ENCODE data around the gene PNMA1.

PNMA1 gene

GRCh38 chr14:73731111-73731510 lies 16.9 kb upstream of the PNMA1 start:
- Histone ChIP-seq H2BK120ac (ENCODE audit: insufficient read depth, low read length, poor library complexity) (no peak overlapping the region), H4K12ac (ENCODE audit: low read depth, low read length) (no peak overlapping the region), H3K4me2 (ENCODE audit: low read length) (no peak overlapping the region), H4K8ac (ENCODE audit: low read depth, low read length) (no peak overlapping the region), H3K27ac (ENCODE audit: low read depth, low read length) (no peak overlapping the region), H3K18ac (ENCODE audit: low read length) (no peak overlapping the region), H3K23ac (ENCODE audit: low read length) (no peak overlapping the region), H2AFZ (ENCODE audit: insufficient read depth, low read length, poor library complexity) (no peak overlapping the region), H3K4me3 (ENCODE audit: low read depth, low read length) (no peak overlapping the region), H2BK5ac (ENCODE audit: low read depth, low read length, poor library complexity) (no peak overlapping the region), H3K27me3 (ENCODE audit: insufficient read depth, low read length) (no peaks in the 10 kb centered on the region), H3K9me3 (ENCODE audit: insufficient read depth, low read depth, low read length) (no peaks in the 10 kb centered on the region), H3K79me2 (ENCODE audit: control insufficient read depth, insufficient read depth, low read length, poor library complexity) (no peaks in the 10 kb centered on the region), H2BK12ac (ENCODE audit: low read length) (no peak overlapping the region), H4K91ac (ENCODE audit: low read depth, low read length) (no peak overlapping the region), H3K14ac (ENCODE audit: low read length) (no peak overlapping the region), H2AK5ac (ENCODE audit: low read length) (no peak overlapping the region), H3K4ac (ENCODE audit: low read depth, low read length) (no peak overlapping the region), H3K9ac (ENCODE audit: low read length) (no peak overlapping the region), H3K79me1 (ENCODE audit: low read length) (no peaks in the 10 kb centered on the region), H3K4me1 (ENCODE audit: control insufficient read depth in 1 of 2, insufficient read depth in 2 of 2, low read length in 2 of 2) (peaks cover 0 to 5% of the 10 kb centered on the region in 2 experiments), H3K36me3 (ENCODE audit: control insufficient read depth in 1 of 2, insufficient read depth in 2 of 2, low read length in 2 of 2) (peaks cover 27 to 33% of the 10 kb centered on the region in 2 experiments)
- no CpG with 5 or more reads among the region's 3 CpGs for WGBS (ENCODE audit: extremely low coverage, insufficient coverage, insufficient read length)
- no peak for DNase-seq

DNA sequence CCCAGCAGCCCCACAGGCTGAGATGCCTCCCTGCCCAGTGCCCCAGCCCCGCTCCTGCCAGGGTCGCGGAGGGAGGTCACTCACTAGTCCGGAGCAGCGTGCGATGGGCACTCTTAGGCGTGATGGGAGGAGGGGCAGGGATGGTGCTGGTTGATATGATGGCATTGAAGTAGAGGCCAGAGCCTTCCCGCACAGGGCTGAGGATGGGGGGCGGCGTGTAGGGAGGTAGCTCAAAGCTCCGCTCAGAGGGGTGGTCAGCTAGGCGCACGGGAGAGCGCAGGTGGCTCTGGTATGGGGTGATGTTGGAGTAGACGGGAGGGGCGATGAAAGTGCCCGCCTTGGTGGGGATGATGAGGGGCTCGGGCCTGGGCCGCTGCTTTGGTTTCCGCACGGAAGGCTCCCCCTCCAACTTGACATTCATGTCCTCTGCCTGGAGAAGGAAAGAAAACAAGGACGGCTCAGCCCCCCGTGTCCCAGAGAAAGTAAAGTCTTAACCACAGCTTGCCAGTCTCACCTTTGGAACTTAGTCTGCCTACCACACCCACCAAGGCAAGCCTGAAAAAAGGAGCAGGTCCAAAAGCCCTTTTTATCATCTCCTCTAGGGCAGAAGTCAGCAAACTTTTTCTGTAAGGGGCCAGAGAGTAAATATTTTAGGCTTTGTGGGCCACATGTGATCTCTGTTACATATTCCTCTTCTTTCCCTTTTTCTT lies 15.5 kb upstream of the PNMA1 start:
- Histone ChIP-seq H4K91ac (ENCODE audit: low read depth, low read length) (no peak overlapping the region), H3K79me2 (ENCODE audit: control insufficient read depth, insufficient read depth, low read length, poor library complexity) (no peaks in the 10 kb centered on the region), H2BK120ac (ENCODE audit: insufficient read depth, low read length, poor library complexity) (no peak overlapping the region), H3K9me3 (ENCODE audit: insufficient read depth, low read depth, low read length) (no peaks in the 10 kb centered on the region), H3K4me2 (ENCODE audit: low read length) (no peak overlapping the region), H2AK5ac (ENCODE audit: low read length) (no peak overlapping the region), H2AFZ (ENCODE audit: insufficient read depth, low read length, poor library complexity) (no peak overlapping the region), H4K12ac (ENCODE audit: low read depth, low read length) (no peak overlapping the region), H3K4ac (ENCODE audit: low read depth, low read length) (no peak overlapping the region), H3K23ac (ENCODE audit: low read length) (no peak overlapping the region), H3K27ac (ENCODE audit: low read depth, low read length) (no peak overlapping the region), H2BK5ac (ENCODE audit: low read depth, low read length, poor library complexity) (no peak overlapping the region), H3K36me3 (ENCODE audit: control insufficient read depth in 1 of 2, insufficient read depth in 2 of 2, low read length in 2 of 2) (peaks cover 38 to 47% of the 10 kb centered on the region in 2 experiments), H4K8ac (ENCODE audit: low read depth, low read length) (no peak overlapping the region), H3K27me3 (ENCODE audit: insufficient read depth, low read length) (no peaks in the 10 kb centered on the region), H3K4me1 (ENCODE audit: control insufficient read depth in 1 of 2, insufficient read depth in 2 of 2, low read length in 2 of 2) (peaks cover 0 to 5% of the 10 kb centered on the region in 2 experiments), H3K18ac (ENCODE audit: low read length) (no peak overlapping the region), H2BK12ac (ENCODE audit: low read length) (no peak overlapping the region), H3K79me1 (ENCODE audit: low read length) (no peaks in the 10 kb centered on the region), H3K9ac (ENCODE audit: low read length) (no peak overlapping the region), H3K4me3 (ENCODE audit: low read depth, low read length) (no peak overlapping the region), H3K14ac (ENCODE audit: low read length) (no peak overlapping the region)
- no peak for DNase-seq
- no CpG with 5 or more reads among the region's 23 CpGs for WGBS (ENCODE audit: extremely low coverage, insufficient coverage, insufficient read length)

DNA sequence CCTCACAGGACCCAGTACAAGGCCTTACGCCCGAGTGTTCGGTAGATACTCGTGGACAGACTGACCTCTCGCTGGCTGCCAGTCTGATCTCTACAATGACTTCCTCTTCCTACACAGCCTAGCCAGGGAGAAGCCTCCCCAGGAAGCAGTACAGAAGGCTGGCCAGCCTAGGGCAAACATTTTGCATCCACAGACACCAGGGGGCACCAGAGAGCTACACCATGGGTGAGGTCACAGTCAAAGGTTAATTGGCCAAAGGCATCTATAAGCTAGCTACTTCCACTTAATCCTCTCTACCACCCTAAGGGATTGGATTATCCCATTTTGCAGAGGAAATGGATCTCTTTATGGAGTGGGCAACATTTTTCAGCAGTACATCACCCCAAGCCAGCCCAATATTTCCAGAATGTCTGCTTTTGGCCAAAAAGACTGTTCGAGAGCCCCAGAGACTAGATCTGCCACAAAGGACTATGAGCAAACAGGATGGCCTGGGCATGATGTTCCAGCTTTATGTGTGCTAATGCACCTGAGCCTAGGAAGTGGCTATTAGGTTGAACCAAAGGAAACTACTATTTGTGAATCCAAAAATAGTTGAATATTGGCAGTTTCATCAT lies 14.6 kb upstream of the PNMA1 start:
- H3K79me2 ChIP-seq (ENCODE audit: control insufficient read depth, insufficient read depth, low read length, poor library complexity) = no peaks in the 10 kb centered on the region
- H3K9ac ChIP-seq (ENCODE audit: low read length) = no peak overlapping the region
- no peak overlapping the region for H2BK5ac ChIP-seq (ENCODE audit: low read depth, low read length, poor library complexity)
- WGBS (ENCODE audit: extremely low coverage, insufficient coverage, insufficient read length) = no CpG with 5 or more reads among the region's 6 CpGs
- H3K23ac ChIP-seq (ENCODE audit: low read length) = no peak overlapping the region
- H3K4me1 ChIP-seq (ENCODE audit: control insufficient read depth in 1 of 2, insufficient read depth in 2 of 2, low read length in 2 of 2) = peaks cover 0 to 5% of the 10 kb centered on the region in 2 experiments
- H3K9me3 ChIP-seq (ENCODE audit: insufficient read depth, low read depth, low read length) = no peaks in the 10 kb centered on the region
- H3K27me3 ChIP-seq (ENCODE audit: insufficient read depth, low read length) = no peaks in the 10 kb centered on the region
- peak; percentile 76 to 93 for DNase-seq
- H3K4me2 ChIP-seq (ENCODE audit: low read length) = no peak overlapping the region
- no peak overlapping the region for H4K91ac ChIP-seq (ENCODE audit: low read depth, low read length)
- no peak overlapping the region for H2AFZ ChIP-seq (ENCODE audit: insufficient read depth, low read length, poor library complexity)
- no peak overlapping the region for H4K12ac ChIP-seq (ENCODE audit: low read depth, low read length)
- no peak overlapping the region for H3K4ac ChIP-seq (ENCODE audit: low read depth, low read length)
- no peak overlapping the region for H3K4me3 ChIP-seq (ENCODE audit: low read depth, low read length)
- H3K36me3 ChIP-seq (ENCODE audit: control insufficient read depth in 1 of 2, insufficient read depth in 2 of 2, low read length in 2 of 2) = peaks cover 35 to 51% of the 10 kb centered on the region in 2 experiments
- H2BK120ac ChIP-seq (ENCODE audit: insufficient read depth, low read length, poor library complexity) = no peak overlapping the region
- no peak overlapping the region for H3K18ac ChIP-seq (ENCODE audit: low read length)
- H4K8ac ChIP-seq (ENCODE audit: low read depth, low read length) = peak overlapping the region; percentile 15
- no peak overlapping the region for H2AK5ac ChIP-seq (ENCODE audit: low read length)
- H2BK12ac ChIP-seq (ENCODE audit: low read length) = no peak overlapping the region
- H3K14ac ChIP-seq (ENCODE audit: low read length) = no peak overlapping the region
- no peak overlapping the region for H3K27ac ChIP-seq (ENCODE audit: low read depth, low read length)
- no peaks in the 10 kb centered on the region for H3K79me1 ChIP-seq (ENCODE audit: low read length)

DNA sequence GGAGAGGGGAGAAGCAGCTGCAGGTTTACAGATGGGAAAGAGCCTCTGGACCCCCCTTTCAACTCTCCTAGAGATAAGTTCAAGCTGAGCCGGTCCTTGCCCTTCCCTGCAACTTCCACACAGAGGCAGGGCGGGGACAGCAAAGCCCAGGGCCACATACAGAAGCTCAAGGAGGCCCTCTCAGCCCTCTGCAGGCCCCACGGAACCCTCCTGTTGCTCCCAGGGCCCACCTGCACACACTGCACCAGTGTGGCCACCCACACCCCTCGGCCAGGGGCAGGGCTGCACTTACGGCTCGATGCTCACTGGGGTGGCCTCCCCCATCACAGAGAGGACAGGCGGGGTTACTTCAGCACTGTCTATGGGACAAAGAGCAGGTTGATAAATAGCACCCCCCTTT lies 13.0 kb upstream of the PNMA1 start:
- no peak overlapping the region for H3K9ac ChIP-seq (ENCODE audit: low read length)

More for the DNA sequence above, 13.0 kb upstream of the PNMA1 start:
- H2BK12ac ChIP-seq (ENCODE audit: low read length) = no peak overlapping the region
- no peak overlapping the region for H3K4ac ChIP-seq (ENCODE audit: low read depth, low read length)
- H3K9me3 ChIP-seq (ENCODE audit: insufficient read depth, low read depth, low read length) = no peaks in the 10 kb centered on the region
- peak overlapping the region; percentile 46 for H3K18ac ChIP-seq (ENCODE audit: low read length)
- no peak overlapping the region for H4K12ac ChIP-seq (ENCODE audit: low read depth, low read length)
- no peak overlapping the region for H4K8ac ChIP-seq (ENCODE audit: low read depth, low read length)
- H3K79me2 ChIP-seq (ENCODE audit: control insufficient read depth, insufficient read depth, low read length, poor library complexity) = no peaks in the 10 kb centered on the region
- WGBS (ENCODE audit: extremely low coverage, insufficient coverage, insufficient read length) = no CpG with 5 or more reads among the region's 7 CpGs
- peaks cover 0 to 5% of the 10 kb centered on the region in 2 experiments for H3K4me1 ChIP-seq (ENCODE audit: control insufficient read depth in 1 of 2, insufficient read depth in 2 of 2, low read length in 2 of 2)
- H3K14ac ChIP-seq (ENCODE audit: low read length) = no peak overlapping the region
- peaks cover 46 to 62% of the 10 kb centered on the region in 2 experiments for H3K36me3 ChIP-seq (ENCODE audit: control insufficient read depth in 1 of 2, insufficient read depth in 2 of 2, low read length in 2 of 2)
- H2BK120ac ChIP-seq (ENCODE audit: insufficient read depth, low read length, poor library complexity) = no peak overlapping the region
- H3K4me2 ChIP-seq (ENCODE audit: low read length) = no peak overlapping the region
- no peaks in the 10 kb centered on the region for H3K27me3 ChIP-seq (ENCODE audit: insufficient read depth, low read length)
- no peak overlapping the region for H2AFZ ChIP-seq (ENCODE audit: insufficient read depth, low read length, poor library complexity)
- no peaks in the 10 kb centered on the region for H3K79me1 ChIP-seq (ENCODE audit: low read length)
- no peak overlapping the region for H2AK5ac ChIP-seq (ENCODE audit: low read length)
- DNase-seq = no peak
- H3K23ac ChIP-seq (ENCODE audit: low read length) = no peak overlapping the region
- H3K4me3 ChIP-seq (ENCODE audit: low read depth, low read length) = no peak overlapping the region
- H4K91ac ChIP-seq (ENCODE audit: low read depth, low read length) = no peak overlapping the region
- H2BK5ac ChIP-seq (ENCODE audit: low read depth, low read length, poor library complexity) = no peak overlapping the region
- H3K27ac ChIP-seq (ENCODE audit: low read depth, low read length) = no peak overlapping the region
